Measurements from ENCODE around the gene SYS1.
A peak's percentile ranks its signal among the peaks of the same experiment; 100 is the strongest.
"Not testable (repeated sequence)": the region's sequence is repeated elsewhere in the genome, so short reads cannot be mapped to it uniquely, and the experiment has no call there.

SYS1 gene

DNA sequence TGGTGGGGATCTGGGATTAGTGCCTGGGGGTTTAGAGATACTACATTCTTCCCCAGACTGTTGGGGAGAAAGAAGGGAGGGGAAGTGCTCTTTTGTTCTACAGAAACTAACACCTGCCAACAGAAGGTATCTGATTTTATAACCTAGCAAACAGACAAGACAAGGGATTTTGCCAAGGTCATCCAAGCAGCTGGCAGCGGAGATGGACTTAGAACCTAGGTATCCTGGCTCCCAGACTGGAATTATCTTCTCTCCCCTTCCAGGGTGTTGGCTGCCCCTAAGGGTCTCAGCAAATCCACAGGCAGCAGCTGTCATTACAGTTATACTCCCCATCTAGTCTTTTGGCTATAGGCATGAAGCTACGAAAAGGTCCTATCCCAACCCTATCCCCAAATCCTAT lies 23.2 kb upstream of the SYS1 start:
- no peak for DNase-seq (ENCODE audit: low read depth in 2 of 2)

DNA sequence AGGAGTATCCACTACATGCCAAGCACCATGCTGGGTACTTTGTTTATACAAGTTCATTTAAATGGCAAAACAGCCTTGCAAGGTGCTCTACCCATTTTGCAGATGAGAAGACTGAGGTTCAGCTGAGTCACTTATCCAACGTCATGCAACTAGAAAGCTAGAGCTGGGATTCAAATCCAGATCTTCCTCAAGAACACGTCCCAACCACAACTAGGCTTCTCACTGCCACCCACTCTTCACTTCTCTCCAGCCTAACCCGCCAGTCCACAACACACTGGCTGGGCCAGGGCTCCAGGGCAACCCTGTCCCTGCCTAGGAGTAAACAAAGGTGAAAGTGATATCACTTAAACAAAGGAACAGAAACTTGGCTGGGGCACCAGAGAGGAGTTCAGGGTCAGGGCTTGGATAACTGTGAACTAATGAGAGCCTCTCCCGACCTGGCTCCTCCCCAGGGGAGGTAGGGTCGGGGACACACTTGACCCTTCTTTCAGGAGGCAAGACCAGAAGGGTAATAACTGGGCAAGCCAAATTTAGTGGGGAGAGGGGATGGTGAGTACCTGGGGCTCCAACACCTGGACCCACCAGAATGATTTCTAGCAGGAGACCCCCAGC lies 22.6 kb upstream of the SYS1 start:
- DNase-seq (ENCODE audit: low read depth in 2 of 2), result no peak

DNA sequence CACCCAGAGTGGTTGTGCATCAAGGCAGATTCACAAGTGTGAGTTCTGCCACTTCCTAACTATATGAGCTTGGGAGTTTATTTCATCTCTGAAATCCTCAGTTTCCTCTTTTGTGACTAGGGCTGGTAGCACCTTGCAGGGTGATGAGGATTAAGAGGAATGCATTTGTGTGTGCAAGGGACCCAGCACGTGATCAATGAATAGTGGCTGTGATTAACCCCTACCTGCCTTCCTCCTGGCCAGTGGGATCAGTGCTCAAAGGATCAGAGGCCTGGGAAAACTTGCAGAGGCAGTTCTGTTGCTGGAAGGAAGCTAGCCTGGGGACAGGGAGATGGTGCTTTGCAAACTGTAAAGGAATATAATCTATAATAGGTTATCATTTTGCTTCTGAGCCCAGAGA lies 22.0 kb upstream of the SYS1 start:
- no peak for DNase-seq (ENCODE audit: low read depth in 2 of 2)

DNA sequence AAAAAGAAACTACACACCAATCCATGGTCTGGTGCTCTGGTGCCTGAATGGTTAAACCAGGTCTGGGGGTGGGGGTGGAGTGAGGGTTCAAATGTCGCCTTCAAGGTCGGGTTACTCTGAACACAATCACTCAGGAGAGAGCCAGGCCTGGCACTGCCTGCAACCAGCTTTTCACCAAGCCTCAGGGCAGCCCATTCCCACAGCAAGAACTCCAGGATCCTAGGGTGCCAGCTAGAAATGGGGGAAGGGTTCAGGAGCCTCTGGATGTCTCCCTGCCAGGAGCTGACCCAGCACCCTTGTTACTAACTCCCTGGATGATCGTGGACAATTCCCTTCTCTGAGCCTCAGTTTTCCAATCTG lies 21.4 kb upstream of the SYS1 start:
- DNase-seq (ENCODE audit: low read depth in 2 of 2), result no peak

DNA sequence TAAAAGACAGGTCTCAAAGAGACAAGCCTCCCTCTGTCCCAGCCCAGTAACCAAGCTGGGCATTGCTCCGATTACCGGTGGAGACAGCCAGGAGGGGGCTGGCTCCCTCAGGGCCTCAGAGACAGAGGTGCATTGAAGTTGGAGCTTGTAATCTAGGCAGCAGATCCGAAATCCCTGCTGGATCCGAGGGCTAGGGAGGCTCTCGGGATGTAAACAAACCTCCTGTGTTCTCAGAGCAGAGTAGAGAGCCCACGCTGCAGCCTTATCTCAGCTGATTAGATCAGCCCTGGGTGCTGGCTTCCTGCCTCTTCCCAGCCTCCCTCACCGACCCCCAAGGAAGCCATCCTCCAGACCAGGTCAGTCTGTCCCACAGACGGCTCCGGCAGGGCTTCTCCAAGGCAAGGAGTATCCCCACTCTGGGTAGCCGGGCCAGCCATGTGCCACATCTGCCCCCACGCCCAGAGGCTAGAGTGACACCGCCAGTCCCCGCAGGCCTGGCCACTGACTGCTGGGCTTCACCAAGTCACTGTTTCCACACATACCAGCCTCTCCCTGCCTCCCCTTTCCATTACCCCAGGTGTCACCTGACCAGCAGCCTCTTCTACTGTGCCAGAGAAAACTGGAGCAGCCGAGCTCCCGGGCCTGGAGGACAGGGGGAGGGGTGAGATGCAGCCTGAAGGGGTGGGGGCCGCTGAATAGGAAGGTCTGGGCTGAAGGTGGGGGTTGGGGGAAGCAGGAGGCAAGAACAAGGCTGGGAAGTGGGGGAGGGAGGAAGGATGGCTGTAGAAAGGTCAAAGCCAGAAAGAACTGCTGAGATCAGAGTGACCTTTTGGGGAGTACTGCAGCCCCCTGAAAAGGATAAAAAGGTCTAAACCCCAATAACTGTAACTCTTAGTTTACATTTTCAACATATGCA lies 20.8 kb upstream of the SYS1 start:
- DNase-seq (ENCODE audit: low read depth in 2 of 2), result no peak

DNA sequence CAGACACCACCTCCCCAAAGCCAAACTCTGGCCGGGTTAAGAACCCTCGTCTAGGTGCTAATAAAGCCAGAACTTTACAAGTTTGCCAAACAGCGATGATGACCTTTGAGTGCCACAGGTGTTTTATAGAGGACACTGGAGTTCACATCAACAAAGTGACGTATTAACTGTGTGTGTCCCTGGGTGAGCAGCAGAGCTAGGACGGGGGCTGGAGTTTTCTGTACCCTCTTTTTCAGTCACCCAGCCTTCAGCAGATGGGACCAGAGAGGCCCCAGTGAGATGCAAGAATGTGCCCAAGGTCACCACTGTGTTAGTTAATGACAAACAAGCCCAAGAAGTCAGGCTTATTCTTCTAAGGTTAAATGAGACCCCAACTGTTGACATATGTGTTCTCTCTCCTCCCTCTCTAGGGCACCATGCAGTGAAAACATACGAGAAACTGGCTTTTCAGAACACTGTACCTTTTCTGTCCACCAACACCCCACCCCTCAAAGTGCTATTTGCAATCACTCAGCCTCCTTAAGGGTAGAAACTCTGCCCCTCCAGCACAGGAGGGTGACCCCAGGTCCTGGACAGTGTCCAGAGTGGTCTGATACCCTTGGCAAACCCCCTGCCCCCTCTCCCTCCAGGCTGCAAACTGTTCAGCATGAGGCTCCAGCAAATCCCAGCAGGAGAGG lies 20.0 kb upstream of the SYS1 start:
- no peak for DNase-seq (ENCODE audit: low read depth in 2 of 2)

DNA sequence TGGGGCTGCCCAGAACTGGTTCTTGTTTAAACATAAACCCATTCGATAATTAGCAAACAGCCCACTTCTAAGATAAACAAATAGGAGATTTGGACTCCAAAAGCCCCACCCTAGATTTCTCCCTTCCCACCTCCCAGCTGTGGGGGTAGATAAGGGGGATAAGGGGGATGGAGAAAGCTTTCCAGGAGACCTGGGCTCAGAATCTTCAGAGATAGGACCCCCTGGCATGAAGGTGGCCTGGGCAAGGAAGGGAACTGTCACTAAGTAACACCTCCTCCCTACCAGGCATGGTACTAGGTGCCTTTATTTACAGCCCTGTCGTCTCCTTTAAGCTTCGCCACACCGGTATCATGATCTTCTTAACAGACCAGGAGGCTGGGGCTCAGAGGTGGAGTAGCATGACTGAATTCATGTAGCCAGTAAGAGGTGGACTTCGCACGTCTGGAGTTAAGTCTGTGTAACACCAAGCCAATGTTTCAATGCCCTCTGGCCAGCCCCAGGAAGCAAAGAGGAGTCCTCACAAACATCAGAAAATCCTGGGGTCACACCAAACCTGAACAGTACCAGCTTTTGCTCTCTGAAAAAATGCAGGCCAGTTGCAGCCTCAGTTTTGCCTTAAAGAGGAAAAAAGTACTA lies 19.3 kb upstream of the SYS1 start:
- no peak for DNase-seq (ENCODE audit: low read depth in 2 of 2)

DNA sequence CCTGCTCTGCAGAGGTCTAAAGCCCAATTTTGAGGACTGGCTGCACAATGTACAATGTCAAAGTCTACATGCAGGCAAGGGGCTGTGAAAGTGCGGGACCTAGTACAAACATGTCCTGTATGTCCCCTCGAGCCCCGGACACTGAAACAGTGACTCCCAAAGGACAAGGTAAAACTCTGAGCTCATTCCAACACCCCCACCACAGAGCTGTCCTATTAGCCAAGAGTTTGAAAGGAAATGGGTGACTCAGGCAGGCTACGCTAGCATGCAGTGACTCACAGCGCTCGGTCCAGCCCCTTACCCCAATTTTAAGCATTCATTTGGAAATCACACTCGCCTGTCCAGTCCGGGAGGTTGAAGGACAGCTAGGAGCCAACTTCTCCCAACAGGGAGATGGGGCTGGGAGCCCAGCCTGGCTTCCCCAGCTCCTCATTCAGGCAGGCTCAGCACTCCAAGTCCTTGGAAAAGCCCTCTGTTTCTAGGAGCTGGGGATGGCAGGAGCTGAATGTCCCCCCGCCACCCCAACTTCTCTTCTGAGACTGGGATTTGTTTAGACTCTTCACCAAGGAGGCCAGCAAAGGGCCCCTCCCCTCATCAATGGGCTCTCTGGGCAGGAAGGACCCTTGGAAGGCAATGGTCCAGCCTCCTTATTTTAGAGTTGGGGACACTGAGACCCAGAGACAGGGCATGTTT lies 18.6 kb upstream of the SYS1 start:
- no peak for DNase-seq (ENCODE audit: low read depth in 2 of 2)

DNA sequence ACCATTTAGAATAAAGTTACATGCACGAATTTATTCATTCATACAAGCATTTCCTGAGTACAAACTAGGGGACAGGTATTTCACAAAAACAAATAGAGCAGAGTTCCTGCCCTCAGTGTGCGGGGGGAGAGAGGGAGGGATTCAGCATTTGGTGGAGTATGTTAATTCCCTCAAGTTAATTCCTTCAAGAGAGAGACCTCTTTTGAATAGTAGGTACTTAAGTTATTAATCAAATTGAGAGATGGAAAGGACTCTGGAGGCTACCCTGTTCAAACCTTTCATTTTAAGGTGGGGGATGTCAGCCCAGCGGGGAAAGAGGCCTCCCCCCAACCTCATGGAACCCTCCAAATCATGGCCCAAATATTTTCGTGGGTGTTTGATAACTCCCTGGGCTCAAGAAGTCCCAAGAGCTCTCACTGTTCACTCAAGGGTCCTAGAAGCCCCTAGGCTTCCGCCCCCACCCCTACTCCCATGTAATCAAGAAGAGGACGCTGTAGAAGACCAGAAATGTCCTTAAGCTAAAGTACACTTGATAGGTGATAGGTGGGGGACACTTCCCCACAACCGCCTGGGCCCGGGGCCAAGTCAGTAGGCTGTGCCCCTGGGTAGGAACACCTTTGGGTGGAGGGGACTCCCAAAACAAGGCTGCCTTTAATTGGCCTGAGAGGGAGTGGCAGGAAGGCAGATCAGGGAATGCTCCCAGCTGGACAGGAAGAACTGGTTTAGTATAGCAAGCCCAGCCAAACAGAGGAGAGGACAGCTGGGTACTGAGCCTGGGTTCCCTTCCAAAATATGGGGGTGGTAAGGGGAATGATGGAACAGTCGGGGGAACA lies 17.6 kb upstream of the SYS1 start:
- DNase-seq (ENCODE audit: low read depth in 2 of 2), result no peak

DNA sequence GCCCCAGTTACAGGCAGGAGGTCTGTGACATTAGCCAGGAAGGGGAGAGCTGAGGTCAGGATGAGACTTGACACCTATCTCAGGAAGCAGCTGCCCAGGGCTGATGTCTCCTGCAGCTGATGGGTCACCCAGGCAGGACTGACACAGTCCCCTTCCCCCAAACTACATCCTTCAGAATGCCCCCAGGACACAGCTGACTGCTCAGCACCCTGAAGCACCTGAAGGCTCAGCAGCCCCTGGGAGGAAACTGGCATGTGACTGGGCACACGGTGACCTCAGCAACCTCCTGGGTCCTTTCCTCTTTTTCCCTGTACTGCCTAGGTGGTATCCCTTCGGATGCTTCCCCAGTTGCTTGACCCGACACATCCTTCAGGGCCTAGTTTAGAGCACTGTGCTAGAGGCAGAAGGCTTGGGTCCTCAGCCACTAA lies 16.7 kb upstream of the SYS1 start:
- no peak for DNase-seq (ENCODE audit: low read depth in 2 of 2)

DNA sequence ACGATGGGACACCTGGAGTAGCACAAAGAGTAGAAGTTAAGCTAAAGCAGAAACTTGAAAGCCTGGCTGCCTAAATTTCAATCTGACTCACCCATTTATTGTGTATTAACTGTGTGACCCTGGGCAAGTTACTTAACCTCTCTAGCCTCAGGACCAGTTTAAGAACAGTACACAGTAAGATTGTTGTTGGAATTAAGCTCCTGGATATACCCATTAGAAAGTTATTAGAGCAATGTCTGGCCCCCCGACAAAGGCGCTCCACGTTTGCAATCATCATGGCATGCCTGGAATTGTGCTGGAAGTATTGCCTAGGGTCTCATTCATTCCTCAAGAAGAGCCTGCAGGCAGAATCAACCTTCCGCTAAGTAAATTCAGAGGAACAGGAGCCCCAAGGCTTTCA lies 16.1 kb upstream of the SYS1 start:
- DNase-seq (ENCODE audit: low read depth in 2 of 2), result no peak

DNA sequence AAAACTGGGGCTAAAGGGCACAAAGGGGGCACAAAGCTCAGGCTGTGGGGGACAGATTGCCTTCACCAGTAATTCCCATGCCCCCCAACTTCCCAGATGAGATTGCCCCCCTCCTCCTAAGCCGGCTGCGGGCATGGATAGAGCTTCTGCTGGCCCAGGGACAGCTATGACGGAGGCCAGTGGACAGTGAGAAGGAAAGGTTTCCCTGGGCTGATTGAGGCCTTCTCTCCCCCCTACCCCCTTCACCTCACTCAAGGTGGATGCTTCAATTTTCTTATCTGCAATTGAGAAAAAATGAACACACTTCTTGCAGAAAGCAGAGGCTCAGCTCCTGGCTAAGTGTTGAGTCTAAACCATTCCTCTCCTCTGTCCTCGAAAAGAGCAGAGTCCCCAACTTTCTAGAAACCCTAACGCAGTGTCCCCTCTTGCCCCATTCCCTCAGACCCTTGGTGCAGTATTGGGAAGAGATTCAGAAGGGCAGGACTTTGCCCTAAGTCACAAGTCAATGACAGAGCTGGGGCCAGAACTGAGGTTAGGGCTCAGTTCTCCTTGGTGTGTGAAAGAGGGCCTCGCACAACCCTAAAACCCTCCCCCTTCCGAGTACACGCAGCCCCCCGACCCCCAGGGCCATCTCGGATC lies 15.5 kb upstream of the SYS1 start:
- no peak for DNase-seq (ENCODE audit: low read depth in 2 of 2)

DNA sequence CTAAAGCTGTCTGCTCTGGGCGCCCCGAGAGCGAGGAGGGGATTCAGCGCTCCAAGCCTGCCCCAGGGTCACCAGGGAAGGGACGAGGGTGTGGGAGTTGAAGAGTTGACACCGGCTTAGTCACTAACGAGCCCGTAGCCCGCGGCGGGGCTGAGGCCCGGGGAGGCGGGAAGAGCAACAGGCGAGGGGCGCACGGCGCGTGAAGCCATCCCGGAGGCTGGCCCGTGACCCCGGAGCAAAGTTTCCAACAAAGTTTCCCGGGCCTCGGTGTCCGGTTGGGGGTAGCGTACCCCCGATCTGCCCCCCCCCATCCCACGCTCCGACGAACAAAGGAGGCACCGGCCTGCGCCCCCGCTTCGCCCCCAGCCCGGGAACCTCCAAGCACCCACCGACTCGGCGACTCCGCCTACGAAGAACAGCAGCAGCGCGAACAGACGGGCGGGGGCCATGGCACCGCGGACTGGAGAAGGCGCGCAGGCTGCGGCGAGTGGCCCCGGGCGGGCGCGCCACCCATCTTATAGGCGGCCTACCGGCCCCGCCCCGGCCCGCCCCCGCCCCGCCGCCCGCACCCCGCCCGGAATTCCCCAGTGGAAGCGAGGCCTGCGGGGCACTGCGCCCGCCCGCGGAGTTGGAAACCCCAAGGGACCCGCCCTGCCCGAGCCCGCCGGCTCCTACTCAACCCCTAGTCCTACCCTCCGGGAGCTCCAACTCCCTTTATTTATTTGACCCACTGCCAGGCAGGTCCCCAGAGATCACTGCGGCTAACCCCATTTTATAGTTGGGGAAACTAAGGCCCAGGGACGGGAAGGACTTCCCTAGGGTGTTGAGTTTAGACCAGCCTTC lies 14.8 kb upstream of the SYS1 start, which contains the start of gene SDC4:
Gene SDC4 (minus strand): TSS at position 489 of the 843 bp plus-strand sequence. CDS start 40 bp downstream, at position 449.
- DNase-seq (ENCODE audit: low read depth in 2 of 2), result peak; percentile 51 to 59

DNA sequence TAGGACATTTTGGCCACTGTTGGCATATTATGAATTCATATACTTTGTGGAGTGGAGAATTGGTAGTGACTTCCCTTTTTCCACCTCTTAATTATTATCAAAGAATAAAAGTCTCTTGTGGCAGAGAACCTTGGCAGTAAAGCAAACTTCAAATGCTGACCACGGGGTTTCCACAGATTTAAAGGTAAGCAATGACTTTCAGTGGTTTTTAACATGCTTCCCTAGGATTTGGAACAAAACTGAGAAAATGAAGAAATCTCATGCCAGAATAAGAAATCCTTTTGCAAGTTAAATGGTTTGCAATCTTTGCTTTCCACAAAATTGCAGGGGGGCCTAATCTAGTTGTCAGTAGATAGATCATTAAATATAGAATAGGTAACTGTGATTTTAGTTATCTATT lies 12.7 kb upstream of the SYS1 start:
- no peak for DNase-seq (ENCODE audit: low read depth in 2 of 2)

DNA sequence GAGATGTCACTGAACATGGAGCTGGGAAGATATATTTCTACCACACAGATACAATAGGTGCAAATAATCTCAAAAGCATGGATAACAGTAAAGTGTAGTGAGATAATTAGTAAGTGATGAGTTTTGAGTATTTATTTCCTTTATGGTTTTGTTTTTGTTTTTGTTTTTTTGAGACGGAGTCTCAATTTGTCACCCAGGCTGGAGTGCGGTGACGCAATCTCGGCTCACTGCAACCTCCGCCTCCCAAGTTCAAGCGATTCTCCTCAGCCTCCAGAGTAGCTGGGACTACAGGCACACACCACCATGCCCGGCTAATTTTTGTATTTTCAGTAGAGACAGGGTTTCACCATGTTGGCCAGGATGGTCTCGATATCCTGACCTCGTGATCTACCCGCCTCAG lies 12.2 kb upstream of the SYS1 start:
- DNase-seq (ENCODE audit: low read depth in 2 of 2), result not testable (repeated sequence)

DNA sequence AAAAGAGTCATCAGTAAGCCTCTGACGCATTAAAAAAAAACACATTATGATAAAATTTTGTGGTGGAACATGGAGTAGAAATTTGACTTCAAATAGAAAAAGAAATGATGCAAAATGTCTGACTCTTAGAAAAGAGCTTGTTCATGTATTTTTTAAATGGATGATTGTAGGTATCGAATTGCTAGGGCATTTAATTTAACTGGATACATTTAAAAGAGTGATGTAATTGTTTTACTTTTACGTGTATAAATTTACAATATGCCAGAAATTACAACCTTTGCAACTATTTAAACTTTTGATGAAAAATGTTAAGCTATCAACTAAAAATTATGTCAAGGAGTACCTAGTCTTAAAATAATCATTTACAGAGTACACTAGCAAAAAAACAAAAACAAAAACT lies 10.2 kb upstream of the SYS1 start:
- no peak for DNase-seq (ENCODE audit: low read depth in 2 of 2)

DNA sequence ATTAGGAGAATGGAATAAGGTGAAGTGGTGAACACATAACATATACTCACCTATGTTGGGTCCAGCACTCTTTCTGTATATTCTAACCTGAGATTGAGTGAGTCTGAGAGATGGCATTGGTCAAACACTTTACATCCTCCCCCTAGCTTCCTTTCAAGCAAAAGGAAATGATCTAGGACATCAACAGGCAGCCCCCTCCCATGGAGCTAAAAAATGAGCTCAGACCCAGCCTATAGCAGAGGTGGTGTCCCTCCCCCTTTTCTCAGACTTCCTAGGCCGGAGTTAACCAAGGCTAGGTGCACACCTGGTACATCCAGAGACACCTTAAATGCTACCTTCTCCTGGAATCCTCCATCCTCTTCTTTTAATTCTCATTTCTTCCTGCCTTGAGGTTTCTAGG lies 9.2 kb upstream of the SYS1 start:
- no peak for DNase-seq (ENCODE audit: low read depth in 2 of 2)

DNA sequence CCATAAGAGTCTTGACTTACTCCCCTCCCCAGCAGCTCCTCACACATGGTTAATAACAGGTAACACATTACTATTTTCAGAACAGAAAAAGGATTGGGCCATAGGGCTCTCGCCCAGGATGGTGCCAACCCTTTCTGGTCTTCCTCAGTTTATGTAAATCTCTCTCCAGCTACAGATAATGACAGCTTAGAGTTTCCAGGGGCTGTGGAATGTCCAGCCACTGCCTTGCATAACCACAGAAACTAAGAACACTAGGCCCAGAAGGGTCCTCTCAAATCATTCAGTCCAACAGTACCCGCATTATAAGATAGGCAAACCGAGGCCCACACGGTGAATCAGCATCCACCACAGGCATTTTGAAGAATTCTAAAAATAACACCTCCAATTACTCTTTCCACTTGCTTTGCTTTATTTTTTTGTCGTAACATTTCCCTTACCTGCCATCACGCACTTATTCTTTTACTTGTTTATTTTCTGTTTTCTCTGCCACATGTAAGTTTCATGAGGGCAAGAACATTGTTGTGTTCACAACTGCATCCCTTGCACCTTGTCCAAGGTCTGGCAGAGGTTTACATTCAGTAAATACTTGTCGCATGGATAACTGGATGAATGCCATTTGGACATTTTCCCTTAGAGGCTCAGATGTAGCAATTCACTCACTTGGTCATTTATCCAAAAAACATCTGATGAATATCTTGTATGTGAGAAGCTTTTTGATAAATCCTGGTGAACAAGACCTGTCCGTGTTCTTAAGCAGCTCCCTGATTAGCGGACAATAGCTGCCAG lies 8.3 kb upstream of the SYS1 start:
- peak in 1 of 2 donors; percentile 25 for DNase-seq (ENCODE audit: low read depth in 2 of 2)

Data from stimulated activated CD4-positive, alpha-beta T cell treated with anti-CD3 and anti-CD28 coated beads, Interleukin-4, amount 100 ng/mL, for 48 hours (primary cell).